ENCODE measurements around the gene INIP. TPM values are rescaled to one million over a fixed set of nuclear protein-coding genes. Genes with fewer than 3 reads are reported as not detected.

The INIP gene, protein sequence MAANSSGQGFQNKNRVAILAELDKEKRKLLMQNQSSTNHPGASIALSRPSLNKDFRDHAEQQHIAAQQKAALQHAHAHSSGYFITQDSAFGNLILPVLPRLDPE
- total RNA-seq = 9.0 TPM

GRCh38 chr9:112717661-112718331, at the start of gene INIP:
INIP (minus strand) TSS chr9:112718117; CDS start chr9:112716485, 1,632 bp downstream.
- H3K27me3 ChIP-seq (ENCODE audit: insufficient read depth, low read length) = no peaks in the 10 kb centered on the region
- peak within 1 kb of the TSS; percentile 95 for H3K4me3 ChIP-seq (ENCODE audit: low read length)
- H3K9me3 ChIP-seq (ENCODE audit: low read depth, low read length) = no peaks in the 10 kb centered on the region
- H3K4me1 ChIP-seq (ENCODE audit: insufficient read depth, low read length) = peaks cover 17% of the 10 kb centered on the region

DNA sequence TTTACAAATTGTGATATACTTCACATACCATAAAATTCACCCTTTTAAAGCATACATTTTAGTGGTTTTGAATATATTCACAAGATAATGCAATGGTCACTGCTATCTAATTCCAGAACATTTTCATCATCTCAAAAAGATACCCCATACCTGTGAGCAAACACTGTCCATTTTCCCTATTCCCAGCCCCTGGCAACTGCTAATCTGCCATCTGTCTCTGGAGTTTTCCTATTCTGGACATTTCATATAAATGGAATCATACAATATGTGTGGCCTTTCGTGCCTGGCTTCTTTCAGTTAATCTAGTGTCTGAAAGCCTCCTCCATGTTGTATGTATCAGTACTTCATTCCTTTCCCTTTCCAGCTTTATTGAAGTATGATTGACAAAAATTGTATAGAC, 47.4 kb upstream of the INIP start:
- Histone ChIP-seq H3K4me1 (ENCODE audit: insufficient read depth, low read length) (peaks cover 8% of the 10 kb centered on the region), H3K9me3 (ENCODE audit: low read depth, low read length) (no peaks in the 10 kb centered on the region), H3K4me3 (ENCODE audit: low read length) (no peak overlapping the region), H3K27me3 (ENCODE audit: insufficient read depth, low read length) (no peaks in the 10 kb centered on the region)

- no peak overlapping the region for H3K4me3 ChIP-seq (ENCODE audit: low read length)
- peaks cover 12% of the 10 kb centered on the region for H3K4me1 ChIP-seq (ENCODE audit: insufficient read depth, low read length)
- no peaks in the 10 kb centered on the region for H3K9me3 ChIP-seq (ENCODE audit: low read depth, low read length)
- no peaks in the 10 kb centered on the region for H3K27me3 ChIP-seq (ENCODE audit: insufficient read depth, low read length)
Measured at GRCh38 chr9:112764837-112765236, 46.9 kb upstream of the INIP start.

- Histone ChIP-seq H3K9me3 (ENCODE audit: low read depth, low read length) (no peaks in the 10 kb centered on the region), H3K27me3 (ENCODE audit: insufficient read depth, low read length) (no peaks in the 10 kb centered on the region), H3K4me3 (ENCODE audit: low read length) (no peak overlapping the region), H3K4me1 (ENCODE audit: insufficient read depth, low read length) (peaks cover 12% of the 10 kb centered on the region)
Measured at GRCh38 chr9:112764344-112764743, 46.4 kb upstream of the INIP start.

GRCh38 chr9:112762726-112763518, 45.0 kb upstream of the INIP start:
- Histone ChIP-seq H3K4me3 (ENCODE audit: low read length) (no peak overlapping the region), H3K27me3 (ENCODE audit: insufficient read depth, low read length) (no peaks in the 10 kb centered on the region), H3K4me1 (ENCODE audit: insufficient read depth, low read length) (peaks cover 16% of the 10 kb centered on the region), H3K9me3 (ENCODE audit: low read depth, low read length) (no peaks in the 10 kb centered on the region)

DNA sequence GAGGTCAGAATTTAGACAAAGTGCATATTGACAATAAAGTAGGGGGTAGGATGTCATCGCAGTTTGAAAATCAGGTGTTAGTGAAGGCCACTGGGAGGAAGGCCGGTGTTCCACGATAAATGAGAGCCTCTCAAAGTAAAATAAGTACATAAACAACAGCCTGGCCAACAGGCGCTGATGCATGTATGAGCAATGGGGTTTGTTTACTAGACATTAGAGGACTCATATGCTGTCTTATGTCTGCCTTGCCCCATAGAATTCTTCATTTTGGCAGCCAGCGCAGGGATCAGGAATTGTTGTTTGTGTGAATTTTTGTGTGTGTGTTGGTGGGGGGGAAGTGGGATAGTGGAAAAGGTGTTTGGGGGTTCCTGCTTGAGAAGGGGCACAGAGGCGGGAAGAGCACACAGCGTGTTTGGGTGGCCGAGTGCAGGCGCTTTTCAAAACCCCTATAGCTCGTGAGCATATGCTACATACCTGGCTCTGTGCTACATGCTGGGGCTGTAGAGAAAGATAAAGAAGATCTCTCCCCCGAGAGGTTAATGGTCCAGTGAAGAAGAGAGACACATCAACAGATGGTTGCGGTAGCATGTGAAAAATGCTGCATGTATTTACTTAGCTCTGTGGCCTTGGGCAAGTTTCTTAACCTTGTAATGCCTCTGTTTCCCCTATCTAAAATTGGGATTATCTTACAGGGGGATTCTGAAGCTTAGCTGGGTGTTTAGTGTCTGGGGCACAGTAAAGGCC, 44.2 kb upstream of the INIP start:
- H3K4me1 ChIP-seq (ENCODE audit: insufficient read depth, low read length) = peaks cover 25% of the 10 kb centered on the region
- H3K9me3 ChIP-seq (ENCODE audit: low read depth, low read length) = no peaks in the 10 kb centered on the region
- no peak overlapping the region for H3K4me3 ChIP-seq (ENCODE audit: low read length)
- H3K27me3 ChIP-seq (ENCODE audit: insufficient read depth, low read length) = no peaks in the 10 kb centered on the region

DNA sequence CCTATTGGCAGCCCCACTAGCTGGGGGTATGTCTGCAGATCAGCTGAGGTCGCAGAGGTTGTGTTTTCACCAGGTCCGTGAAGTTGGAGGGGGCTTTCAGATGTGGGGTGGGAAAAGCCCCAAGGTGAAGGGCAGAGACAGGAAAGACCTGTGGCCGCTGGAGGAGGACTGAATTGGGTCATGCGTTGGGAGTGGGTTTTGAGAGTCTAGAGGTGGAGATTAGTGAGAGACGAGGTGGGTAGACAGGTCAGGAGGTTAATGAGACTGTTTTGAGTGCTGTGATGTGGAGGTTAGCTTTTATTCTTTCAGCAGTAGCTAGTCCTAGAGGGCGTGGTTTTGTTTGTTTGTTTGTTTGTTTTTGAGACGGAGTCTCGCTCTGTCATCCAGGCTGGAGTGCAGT, 42.9 kb upstream of the INIP start:
- Histone ChIP-seq H3K9me3 (ENCODE audit: low read depth, low read length) (no peaks in the 10 kb centered on the region), H3K4me3 (ENCODE audit: low read length) (no peak overlapping the region), H3K4me1 (ENCODE audit: insufficient read depth, low read length) (peaks cover 26% of the 10 kb centered on the region), H3K27me3 (ENCODE audit: insufficient read depth, low read length) (no peaks in the 10 kb centered on the region)

GRCh38 chr9:112757940-112758339, 40.0 kb upstream of the INIP start:
- Histone ChIP-seq H3K4me1 (ENCODE audit: insufficient read depth, low read length) (peaks cover 55% of the 10 kb centered on the region), H3K27me3 (ENCODE audit: insufficient read depth, low read length) (no peaks in the 10 kb centered on the region), H3K4me3 (ENCODE audit: low read length) (no peak overlapping the region), H3K9me3 (ENCODE audit: low read depth, low read length) (no peaks in the 10 kb centered on the region)

DNA sequence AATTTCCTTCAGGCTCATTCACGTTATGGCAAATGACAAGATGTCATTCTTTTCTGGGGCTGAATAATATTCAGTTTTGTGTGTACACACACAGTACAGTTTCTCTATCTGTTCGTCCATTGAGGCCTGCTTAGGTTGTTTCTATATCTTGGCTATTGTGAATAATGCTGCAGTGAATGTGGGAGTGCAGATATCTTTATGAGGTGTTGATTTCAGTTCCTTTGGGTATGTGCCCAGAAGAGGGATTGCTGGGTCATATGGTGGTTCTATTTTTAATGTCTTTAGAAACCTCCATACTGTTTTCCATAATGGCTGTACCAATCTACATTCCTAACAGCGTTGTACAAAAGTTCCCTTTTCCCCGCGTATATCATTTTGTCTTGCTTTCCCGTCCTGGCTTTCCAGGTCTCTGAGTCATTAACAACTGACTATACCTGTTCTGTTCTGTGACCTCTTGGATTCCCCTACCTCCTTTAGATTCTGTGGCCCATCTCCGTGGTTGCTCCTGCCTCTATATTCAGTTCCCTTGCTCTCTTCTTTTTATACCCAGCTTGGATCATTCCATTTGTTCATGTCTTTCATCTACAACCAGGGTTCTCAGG, 39.5 kb upstream of the INIP start:
- Histone ChIP-seq H3K9me3 (ENCODE audit: low read depth, low read length) (no peaks in the 10 kb centered on the region), H3K27me3 (ENCODE audit: insufficient read depth, low read length) (no peaks in the 10 kb centered on the region), H3K4me3 (ENCODE audit: low read length) (no peak overlapping the region), H3K4me1 (ENCODE audit: insufficient read depth, low read length) (peaks cover 55% of the 10 kb centered on the region)

DNA sequence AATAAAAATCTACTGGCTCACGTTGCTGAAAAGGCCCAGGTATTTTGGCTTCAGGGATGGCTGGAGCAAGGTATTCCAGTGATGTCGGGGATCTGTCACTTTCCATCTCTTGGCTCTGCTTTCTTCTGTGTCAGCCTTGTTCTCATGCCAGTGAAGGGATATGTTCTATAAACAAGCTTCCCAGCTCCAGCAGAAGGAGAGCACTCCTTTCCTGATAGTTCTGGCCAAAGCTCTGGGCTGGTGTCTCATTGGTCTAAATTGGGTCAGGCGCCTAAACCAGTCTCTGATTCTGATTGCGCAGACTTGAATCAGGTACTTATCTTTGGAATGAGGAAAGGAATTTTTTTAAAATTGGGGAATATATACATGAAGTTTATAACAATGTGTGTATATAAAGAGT, 37.8 kb upstream of the INIP start:
- Histone ChIP-seq H3K4me3 (ENCODE audit: low read length) (no peak overlapping the region), H3K9me3 (ENCODE audit: low read depth, low read length) (no peaks in the 10 kb centered on the region), H3K4me1 (ENCODE audit: insufficient read depth, low read length) (peaks cover 67% of the 10 kb centered on the region), H3K27me3 (ENCODE audit: insufficient read depth, low read length) (no peaks in the 10 kb centered on the region)

DNA sequence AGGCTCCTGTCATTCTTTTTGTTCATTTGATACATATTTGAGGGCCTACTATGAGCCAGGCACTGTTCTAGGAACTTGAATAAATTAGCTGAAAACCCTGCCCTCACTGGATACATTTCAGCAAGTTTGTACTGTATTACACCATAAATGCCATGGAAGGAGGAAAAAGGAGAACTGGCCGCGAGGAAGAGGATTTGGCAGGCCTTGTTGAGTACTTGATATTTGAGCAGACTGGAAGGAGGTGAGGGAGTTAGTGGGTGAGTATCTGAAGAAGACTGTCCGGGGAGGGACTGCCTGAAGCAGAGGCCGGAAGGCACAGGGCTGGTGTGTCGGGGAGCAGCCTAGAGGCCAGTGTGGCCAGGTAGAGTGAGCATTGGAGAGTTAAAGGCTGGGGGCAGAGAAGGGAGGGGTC, 37.1 kb upstream of the INIP start:
- peaks cover 65% of the 10 kb centered on the region for H3K4me1 ChIP-seq (ENCODE audit: insufficient read depth, low read length)

DNA sequence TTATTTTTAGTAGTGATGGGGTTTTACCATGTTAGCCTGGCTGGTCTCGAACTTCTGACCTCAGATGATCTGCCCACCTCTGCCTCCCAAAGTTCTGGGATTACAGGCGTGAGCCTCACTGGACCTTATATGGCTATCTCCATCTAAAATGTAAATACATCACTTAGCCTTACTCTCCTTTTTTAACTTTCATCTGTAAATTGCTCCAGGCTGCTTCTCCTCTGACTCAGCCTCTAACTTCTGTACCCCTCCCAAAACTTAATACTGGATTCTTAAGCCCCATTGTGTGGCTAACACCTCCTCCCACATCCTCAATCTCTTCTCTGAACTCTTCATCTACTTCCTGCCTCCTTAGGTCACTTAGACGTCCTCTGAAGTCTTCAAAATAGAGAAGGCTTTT, 36.7 kb upstream of the INIP start:
- H3K27me3 ChIP-seq (ENCODE audit: insufficient read depth, low read length) = no peaks in the 10 kb centered on the region
- peaks cover 68% of the 10 kb centered on the region for H3K4me1 ChIP-seq (ENCODE audit: insufficient read depth, low read length)
- H3K9me3 ChIP-seq (ENCODE audit: low read depth, low read length) = no peaks in the 10 kb centered on the region
- H3K4me3 ChIP-seq (ENCODE audit: low read length) = no peak overlapping the region

More for the DNA sequence above, 37.1 kb upstream of the INIP start:
- H3K4me3 ChIP-seq (ENCODE audit: low read length) = no peak overlapping the region
- H3K9me3 ChIP-seq (ENCODE audit: low read depth, low read length) = no peaks in the 10 kb centered on the region
- H3K27me3 ChIP-seq (ENCODE audit: insufficient read depth, low read length) = no peaks in the 10 kb centered on the region

- Histone ChIP-seq H3K4me3 (ENCODE audit: low read length) (no peak overlapping the region), H3K27me3 (ENCODE audit: insufficient read depth, low read length) (no peaks in the 10 kb centered on the region), H3K9me3 (ENCODE audit: low read depth, low read length) (no peaks in the 10 kb centered on the region), H3K4me1 (ENCODE audit: insufficient read depth, low read length) (peaks cover 69% of the 10 kb centered on the region)
Measured at GRCh38 chr9:112753725-112754124, 35.8 kb upstream of the INIP start.

- H3K4me1 ChIP-seq (ENCODE audit: insufficient read depth, low read length) = peaks cover 61% of the 10 kb centered on the region
- H3K9me3 ChIP-seq (ENCODE audit: low read depth, low read length) = no peaks in the 10 kb centered on the region
- H3K27me3 ChIP-seq (ENCODE audit: insufficient read depth, low read length) = no peaks in the 10 kb centered on the region
- H3K4me3 ChIP-seq (ENCODE audit: low read length) = no peak overlapping the region
Measured at GRCh38 chr9:112752334-112753125, 34.6 kb upstream of the INIP start.
